Ishikawa (cell line): Measurements from ENCODE around the gene DPYSL5.

ENCODE experiments used
- CEBPB ChIP-seq: IDR thresholded peaks from 2 replicates; pipeline ENCODE4 v1.6.1; 2012
- EP300 ChIP-seq: IDR thresholded peaks from 2 replicates; pipeline ENCODE4 v1.6.1; 2012; ENCODE audit warnings: borderline replicate concordance
- MAX ChIP-seq: IDR thresholded peaks from 2 replicates; pipeline ENCODE4 v1.6.1; 2012
- TAF1 ChIP-seq: IDR thresholded peaks from 2 replicates; pipeline ENCODE4 v1.6.1; 2012; ENCODE audit warnings: low read depth, mild to moderate bottlenecking
- USF1 ChIP-seq: IDR thresholded peaks from 2 replicates; pipeline ENCODE4 v1.6.1; 2012
- YY1 ChIP-seq: IDR thresholded peaks from 2 replicates; pipeline ENCODE4 v1.6.1; 2012; ENCODE audit warnings: low read depth

GRCh38 chr2:26988058-26988860, 140.3 kb downstream of the DPYSL5 start:
- no peak for TF ChIP-seq EP300
- TF ChIP-seq MAX = no peak
- no peak for TF ChIP-seq USF1
- no peak for TF ChIP-seq TAF1
- TF ChIP-seq YY1 = no peak
- TF ChIP-seq CEBPB = no peak
